ENCODE measurements around the gene HOMER2.

Gene HOMER2

DNA sequence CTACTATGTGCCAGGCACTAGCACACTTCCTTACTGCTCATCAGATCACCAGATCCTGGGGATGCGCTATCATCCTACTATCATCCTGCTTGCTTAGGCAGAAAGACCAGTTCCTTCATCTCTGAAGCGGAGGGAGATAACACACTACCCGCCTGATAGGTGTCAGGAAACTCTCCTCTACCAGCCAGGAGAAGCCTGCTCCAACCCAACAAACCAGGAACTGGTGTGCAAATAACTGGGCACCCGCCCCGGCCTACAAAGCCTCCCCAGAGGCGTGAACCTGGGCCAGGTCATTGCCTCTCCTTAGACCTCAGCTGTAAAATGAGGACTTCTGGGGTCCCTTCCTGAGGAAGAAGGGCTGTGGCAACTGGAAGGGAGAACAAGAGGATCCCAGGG is 61.5 kb downstream of the HOMER2 start:
- no peak overlapping the region for H3K27ac ChIP-seq (ENCODE audit: low read length)
- H3K36me3 ChIP-seq (ENCODE audit: insufficient read depth, low read depth, low read length), result no peaks in the 10 kb centered on the region; the same call in 1 of the 2 replicates
- H3K9me3 ChIP-seq (ENCODE audit: insufficient read depth, low read depth, low read length), result no peaks in the 10 kb centered on the region
- no peak overlapping the region for H3K4me3 ChIP-seq (ENCODE audit: low read length)
- H3K9ac ChIP-seq (ENCODE audit: low read depth, low read length), result no peak overlapping the region
- H3K4me1 ChIP-seq (ENCODE audit: insufficient read depth, low read length), result peaks cover 10% of the 10 kb centered on the region; the same call in 1 of the 2 replicates
- no peaks in the 10 kb centered on the region for H3K27me3 ChIP-seq (ENCODE audit: insufficient read depth, low read length)

DNA sequence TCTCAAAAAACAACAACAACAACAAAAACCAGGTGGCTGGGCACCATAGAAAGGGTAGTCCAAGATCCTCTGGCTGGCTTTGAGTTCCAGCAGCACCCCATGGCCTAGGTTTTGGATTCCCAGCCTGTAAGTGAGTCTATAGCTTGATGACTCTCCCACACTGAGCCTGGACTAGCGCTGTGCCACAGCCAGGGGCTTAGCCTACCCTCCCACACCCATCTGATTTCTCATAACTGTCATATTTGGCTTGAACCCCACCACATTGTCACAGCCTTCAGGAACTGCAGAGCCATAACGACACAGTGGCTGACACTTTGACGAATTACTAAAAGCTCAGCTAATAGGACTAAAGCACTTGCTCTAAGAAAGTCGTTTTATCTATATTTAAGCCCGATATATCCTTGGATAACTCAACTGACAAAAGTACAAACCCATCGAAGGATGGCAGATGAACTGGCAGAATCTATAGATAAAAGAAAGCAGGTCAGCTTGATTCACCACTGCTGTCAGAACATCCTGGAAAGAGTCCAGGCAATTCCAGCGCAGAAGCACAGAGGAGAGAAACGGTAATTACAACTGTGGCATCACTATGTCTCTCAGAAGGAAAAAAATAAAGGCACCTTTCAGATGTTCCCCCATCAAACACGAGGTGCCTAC is 62.1 kb downstream of the HOMER2 start:
- Histone ChIP-seq H3K27me3 (ENCODE audit: insufficient read depth, low read length) (no peaks in the 10 kb centered on the region), H3K9me3 (ENCODE audit: insufficient read depth, low read depth, low read length) (no peaks in the 10 kb centered on the region), H3K4me1 (ENCODE audit: insufficient read depth, low read length) (peaks cover 9% of the 10 kb centered on the region; the same call in 1 of the 2 replicates), H3K27ac (ENCODE audit: low read length) (no peak overlapping the region), H3K36me3 (ENCODE audit: insufficient read depth, low read depth, low read length) (no peaks in the 10 kb centered on the region; the same call in 1 of the 2 replicates), H3K9ac (ENCODE audit: low read depth, low read length) (no peak overlapping the region), H3K4me3 (ENCODE audit: low read length) (no peak overlapping the region)

DNA sequence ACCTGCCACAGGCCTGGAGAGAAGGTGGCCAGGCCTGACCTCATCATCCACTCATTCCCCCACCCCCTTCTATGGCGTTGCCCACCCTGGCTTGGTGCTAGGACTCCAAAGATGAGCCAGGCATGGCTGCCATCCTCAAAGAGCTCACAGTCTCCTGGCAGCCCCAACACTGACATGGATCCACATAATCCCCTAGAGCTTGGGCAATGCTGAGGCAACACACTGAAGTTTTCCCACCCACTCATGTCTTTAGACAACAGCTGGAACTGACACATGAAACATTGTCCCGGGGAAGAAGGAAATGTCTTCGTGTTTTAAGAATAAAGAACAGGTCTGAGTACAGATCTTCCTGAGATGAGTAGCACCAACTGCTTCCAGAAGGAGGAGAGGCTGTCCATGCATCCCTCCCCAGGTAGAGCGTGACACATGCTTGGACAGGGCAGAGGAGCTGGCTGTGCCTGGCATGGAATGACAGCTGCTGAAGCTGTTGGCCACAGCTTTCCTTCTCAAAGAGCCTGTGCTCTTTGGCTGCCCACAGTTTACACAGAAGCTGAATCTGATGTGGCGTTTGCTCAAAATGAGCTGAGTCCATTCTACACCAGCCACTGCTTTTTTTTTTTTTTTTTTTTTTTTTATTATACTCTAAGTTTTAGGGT is 70.1 kb downstream of the HOMER2 start:
- Histone ChIP-seq H3K27ac (ENCODE audit: low read length) (no peak overlapping the region), H3K4me3 (ENCODE audit: low read length) (no peak overlapping the region), H3K9me3 (ENCODE audit: insufficient read depth, low read depth, low read length) (no peaks in the 10 kb centered on the region)

DNA sequence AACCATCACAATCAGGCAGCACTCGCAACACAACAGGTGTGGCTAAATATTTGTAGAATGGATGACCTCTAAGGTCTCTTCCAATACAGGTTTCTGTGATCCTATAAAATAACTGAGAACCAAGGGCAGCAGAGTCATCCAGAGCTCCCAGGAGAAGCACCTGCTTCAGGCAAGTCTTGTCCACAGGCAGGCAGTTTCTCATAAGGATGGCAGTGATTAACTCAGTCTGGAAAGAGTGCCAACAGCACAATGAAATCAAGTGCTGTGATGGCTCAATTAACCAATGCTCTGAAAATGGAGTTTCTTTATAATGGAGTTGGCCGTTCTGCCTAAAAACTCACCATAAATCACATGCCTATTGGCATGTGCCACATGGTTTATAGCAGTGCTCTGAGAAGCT is 70.8 kb downstream of the HOMER2 start:
- H3K4me3 ChIP-seq (ENCODE audit: low read length), result no peak overlapping the region
- no peaks in the 10 kb centered on the region for H3K27me3 ChIP-seq (ENCODE audit: insufficient read depth, low read length)
- H3K4me1 ChIP-seq (ENCODE audit: insufficient read depth, low read length), result no peaks in the 10 kb centered on the region
- no peaks in the 10 kb centered on the region for H3K36me3 ChIP-seq (ENCODE audit: insufficient read depth, low read depth, low read length)
- no peak overlapping the region for H3K9ac ChIP-seq (ENCODE audit: low read depth, low read length)
- no peaks in the 10 kb centered on the region for H3K9me3 ChIP-seq (ENCODE audit: insufficient read depth, low read depth, low read length)
- H3K27ac ChIP-seq (ENCODE audit: low read length), result no peak overlapping the region

More for the DNA sequence above, 70.1 kb downstream of the HOMER2 start:
- no peaks in the 10 kb centered on the region for H3K36me3 ChIP-seq (ENCODE audit: insufficient read depth, low read depth, low read length)
- H3K27me3 ChIP-seq (ENCODE audit: insufficient read depth, low read length), result no peaks in the 10 kb centered on the region
- H3K9ac ChIP-seq (ENCODE audit: low read depth, low read length), result no peak overlapping the region
- H3K4me1 ChIP-seq (ENCODE audit: insufficient read depth, low read length), result no peaks in the 10 kb centered on the region

DNA sequence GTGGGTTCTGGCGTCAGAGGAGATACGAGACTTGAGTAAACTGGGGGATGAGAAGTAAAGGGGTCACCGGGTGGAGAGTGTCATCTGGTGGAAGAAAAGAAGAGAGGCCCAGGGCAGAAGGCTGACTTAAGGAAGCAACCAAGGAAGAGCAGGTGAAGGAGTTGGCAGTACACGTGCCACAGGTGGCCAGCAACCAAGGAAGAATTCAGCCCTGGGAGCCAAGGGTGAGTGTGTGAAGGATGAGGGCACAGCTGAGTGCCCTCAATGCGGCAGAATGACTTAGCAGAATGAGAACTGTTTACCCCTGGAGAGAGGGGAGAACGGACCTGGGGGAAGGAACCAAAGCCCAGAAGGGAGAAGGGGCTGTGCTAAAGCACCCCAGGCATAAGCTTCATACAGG is 71.8 kb downstream of the HOMER2 start:
- H3K4me3 ChIP-seq (ENCODE audit: low read length), result no peak overlapping the region
- no peaks in the 10 kb centered on the region for H3K27me3 ChIP-seq (ENCODE audit: insufficient read depth, low read length)
- no peaks in the 10 kb centered on the region for H3K9me3 ChIP-seq (ENCODE audit: insufficient read depth, low read depth, low read length)
- H3K9ac ChIP-seq (ENCODE audit: low read depth, low read length), result no peak overlapping the region
- H3K27ac ChIP-seq (ENCODE audit: low read length), result no peak overlapping the region
- H3K36me3 ChIP-seq (ENCODE audit: insufficient read depth, low read depth, low read length), result no peaks in the 10 kb centered on the region
- no peaks in the 10 kb centered on the region for H3K4me1 ChIP-seq (ENCODE audit: insufficient read depth, low read length)

DNA sequence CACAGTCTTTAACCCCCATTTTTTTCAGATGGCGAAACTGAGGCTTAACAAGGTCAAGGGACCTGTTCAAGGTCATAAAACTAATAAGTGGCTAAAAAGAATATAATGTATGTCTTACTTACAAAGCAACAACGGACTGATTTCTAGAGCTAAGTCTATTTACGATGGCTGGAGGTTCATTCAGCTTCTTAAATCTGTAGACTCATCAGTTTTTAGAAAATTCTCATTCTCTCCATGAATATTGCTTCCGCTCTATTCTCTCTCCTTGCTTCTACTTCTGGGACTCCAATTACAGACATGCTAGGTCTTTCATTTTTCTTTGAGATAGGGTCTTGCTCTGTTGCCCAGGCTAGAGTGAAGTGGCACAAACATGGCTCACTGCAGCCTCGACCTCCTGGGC is 74.2 kb downstream of the HOMER2 start:
- Histone ChIP-seq H3K27me3 (ENCODE audit: insufficient read depth, low read length) (no peaks in the 10 kb centered on the region), H3K9me3 (ENCODE audit: insufficient read depth, low read depth, low read length) (no peaks in the 10 kb centered on the region), H3K36me3 (ENCODE audit: insufficient read depth, low read depth, low read length) (no peaks in the 10 kb centered on the region), H3K27ac (ENCODE audit: low read length) (no peak overlapping the region), H3K4me1 (ENCODE audit: insufficient read depth, low read length) (no peaks in the 10 kb centered on the region), H3K9ac (ENCODE audit: low read depth, low read length) (no peak overlapping the region), H3K4me3 (ENCODE audit: low read length) (no peak overlapping the region)

DNA sequence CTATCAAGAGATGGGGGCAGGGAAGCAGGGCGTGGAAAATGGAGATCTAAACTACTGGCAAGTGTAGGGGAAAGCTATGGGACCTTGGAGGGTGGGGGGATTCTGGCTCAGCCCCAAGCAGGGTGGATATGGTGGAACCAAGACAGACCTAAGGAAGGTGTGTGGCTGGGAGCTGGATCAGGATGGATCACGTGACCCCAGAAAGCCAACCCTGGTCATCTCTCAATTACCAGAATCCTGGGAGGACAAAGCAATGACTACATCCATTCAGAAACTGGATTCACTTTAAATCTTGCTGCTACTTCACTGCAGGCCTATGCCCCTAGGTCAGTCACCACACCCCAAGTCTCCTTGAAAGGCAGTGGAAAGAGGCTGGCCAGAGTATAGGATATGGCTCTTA is 74.7 kb downstream of the HOMER2 start:
- Histone ChIP-seq H3K9me3 (ENCODE audit: insufficient read depth, low read depth, low read length) (no peaks in the 10 kb centered on the region), H3K27ac (ENCODE audit: low read length) (no peak overlapping the region), H3K9ac (ENCODE audit: low read depth, low read length) (no peak overlapping the region), H3K4me3 (ENCODE audit: low read length) (no peak overlapping the region), H3K36me3 (ENCODE audit: insufficient read depth, low read depth, low read length) (no peaks in the 10 kb centered on the region), H3K4me1 (ENCODE audit: insufficient read depth, low read length) (no peaks in the 10 kb centered on the region), H3K27me3 (ENCODE audit: insufficient read depth, low read length) (no peaks in the 10 kb centered on the region)

DNA sequence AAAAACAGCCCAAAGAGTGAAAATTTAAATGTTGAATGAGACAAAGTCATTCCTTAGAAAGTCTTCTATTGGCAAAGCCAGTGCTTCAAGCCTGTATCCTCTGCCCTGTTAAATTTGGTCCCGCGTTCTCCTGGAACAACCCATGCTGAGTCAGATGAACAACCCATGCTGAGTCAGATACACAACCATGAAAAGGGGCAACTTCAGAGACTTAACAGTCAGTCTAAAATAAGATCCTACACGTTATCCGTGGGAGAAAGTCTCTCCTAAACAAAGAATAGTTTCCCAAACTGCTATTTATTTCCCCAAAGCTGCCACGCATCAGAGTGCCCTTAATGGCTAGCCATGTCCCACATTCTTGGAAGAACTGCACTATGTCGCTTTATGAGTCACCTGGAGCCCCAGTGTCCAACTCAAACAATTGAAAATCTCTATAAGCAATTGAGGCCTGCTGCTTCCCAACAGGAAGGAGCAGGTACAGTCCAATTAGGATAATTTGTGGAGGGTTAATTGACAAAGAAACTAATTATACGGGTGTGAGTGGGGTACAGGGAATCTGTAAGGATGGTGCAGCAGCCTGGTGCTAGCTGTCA is 77.0 kb downstream of the HOMER2 start:
- Histone ChIP-seq H3K27ac (ENCODE audit: low read length) (no peak overlapping the region), H3K9ac (ENCODE audit: low read depth, low read length) (no peak overlapping the region), H3K36me3 (ENCODE audit: insufficient read depth, low read depth, low read length) (no peaks in the 10 kb centered on the region), H3K27me3 (ENCODE audit: insufficient read depth, low read length) (no peaks in the 10 kb centered on the region), H3K4me1 (ENCODE audit: insufficient read depth, low read length) (no peaks in the 10 kb centered on the region), H3K4me3 (ENCODE audit: low read length) (no peak overlapping the region), H3K9me3 (ENCODE audit: insufficient read depth, low read depth, low read length) (no peaks in the 10 kb centered on the region)

DNA sequence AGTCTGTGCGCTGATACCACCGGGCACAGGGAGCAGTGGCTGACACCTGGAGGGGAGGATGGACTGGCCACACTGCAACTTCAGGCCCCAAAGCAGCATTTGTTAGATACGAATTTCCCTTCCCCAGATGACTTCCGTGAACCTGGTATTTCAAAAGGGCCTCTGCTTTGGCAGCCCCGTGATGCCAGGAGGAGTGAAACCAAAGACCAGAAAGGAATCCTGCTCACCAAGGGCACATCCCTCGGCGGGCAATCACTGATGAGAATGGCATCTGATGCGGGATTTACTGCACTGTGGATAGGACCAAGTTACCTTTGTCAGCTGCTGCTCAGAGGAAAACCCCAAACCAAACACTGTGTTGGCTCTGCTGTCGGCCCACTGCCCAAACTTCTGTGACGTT is 77.6 kb downstream of the HOMER2 start:
- Histone ChIP-seq H3K27me3 (ENCODE audit: insufficient read depth, low read length) (no peaks in the 10 kb centered on the region), H3K4me1 (ENCODE audit: insufficient read depth, low read length) (no peaks in the 10 kb centered on the region), H3K36me3 (ENCODE audit: insufficient read depth, low read depth, low read length) (no peaks in the 10 kb centered on the region), H3K4me3 (ENCODE audit: low read length) (no peak overlapping the region), H3K9ac (ENCODE audit: low read depth, low read length) (no peak overlapping the region), H3K9me3 (ENCODE audit: insufficient read depth, low read depth, low read length) (no peaks in the 10 kb centered on the region), H3K27ac (ENCODE audit: low read length) (no peak overlapping the region)

DNA sequence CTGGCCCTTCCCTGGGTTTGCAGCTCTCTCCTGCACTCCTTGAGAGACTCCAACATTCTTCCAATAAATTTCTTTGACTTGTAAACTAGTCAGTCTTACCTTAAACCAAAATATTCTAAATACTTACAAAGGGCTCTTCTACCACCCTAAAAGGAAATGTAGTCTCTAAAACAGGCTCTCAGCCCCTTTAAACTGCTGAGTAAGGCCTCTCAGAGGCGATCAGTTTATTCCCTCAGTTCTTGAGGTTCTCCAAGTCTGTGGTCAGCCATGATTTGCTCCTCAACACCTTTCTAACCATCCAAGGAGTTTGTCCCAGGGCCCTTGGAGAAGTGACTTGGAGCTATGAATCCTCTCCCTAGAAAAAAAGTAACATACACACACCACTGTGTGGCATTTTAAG is 78.3 kb downstream of the HOMER2 start:
- no peaks in the 10 kb centered on the region for H3K4me1 ChIP-seq (ENCODE audit: insufficient read depth, low read length)
- no peak overlapping the region for H3K4me3 ChIP-seq (ENCODE audit: low read length)
- H3K27ac ChIP-seq (ENCODE audit: low read length), result no peak overlapping the region
- H3K9me3 ChIP-seq (ENCODE audit: insufficient read depth, low read depth, low read length), result no peaks in the 10 kb centered on the region
- no peak overlapping the region for H3K9ac ChIP-seq (ENCODE audit: low read depth, low read length)
- H3K36me3 ChIP-seq (ENCODE audit: insufficient read depth, low read depth, low read length), result no peaks in the 10 kb centered on the region
- no peaks in the 10 kb centered on the region for H3K27me3 ChIP-seq (ENCODE audit: insufficient read depth, low read length)

DNA sequence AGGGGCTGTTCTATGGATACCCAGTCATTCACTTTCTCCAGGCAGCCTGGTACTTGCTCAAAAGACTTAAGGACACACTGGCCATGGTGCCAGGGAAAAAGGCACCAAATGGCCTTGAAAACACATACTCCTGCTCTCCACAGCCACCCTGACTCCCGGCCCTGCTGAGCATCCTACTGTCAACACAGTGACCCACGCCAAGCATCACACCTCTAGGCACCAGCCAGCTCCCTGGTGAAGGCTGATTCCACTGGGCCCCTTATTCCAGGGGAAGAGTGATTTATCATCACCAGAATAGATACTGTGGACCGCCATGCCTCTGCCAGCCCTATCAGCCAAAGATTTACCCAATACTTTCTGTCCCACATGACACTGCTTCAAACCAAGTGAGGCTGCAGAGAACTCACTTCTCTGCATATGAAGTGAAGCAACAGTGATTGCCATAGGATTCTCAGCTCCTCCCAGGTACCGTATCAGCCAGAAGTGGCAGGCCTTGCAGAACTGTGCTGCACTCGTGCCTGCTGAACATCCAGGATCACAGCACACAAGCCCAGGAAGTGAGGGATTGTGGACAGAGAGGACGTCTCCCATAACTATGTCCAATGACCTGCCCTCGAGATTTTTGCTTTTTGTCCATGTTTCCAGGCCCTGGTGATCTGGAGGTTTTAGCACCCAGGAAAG is 79.4 kb downstream of the HOMER2 start:
- no peaks in the 10 kb centered on the region for H3K9me3 ChIP-seq (ENCODE audit: insufficient read depth, low read depth, low read length)
- no peaks in the 10 kb centered on the region for H3K27me3 ChIP-seq (ENCODE audit: insufficient read depth, low read length)
- no peaks in the 10 kb centered on the region for H3K36me3 ChIP-seq (ENCODE audit: insufficient read depth, low read depth, low read length)
- H3K9ac ChIP-seq (ENCODE audit: low read depth, low read length), result no peak overlapping the region
- H3K4me3 ChIP-seq (ENCODE audit: low read length), result no peak overlapping the region
- H3K4me1 ChIP-seq (ENCODE audit: insufficient read depth, low read length), result no peaks in the 10 kb centered on the region
- H3K27ac ChIP-seq (ENCODE audit: low read length), result no peak overlapping the region

All from iPS-20b (cell line).